ENCODE measurements around the gene IL4R.
"Not testable (repeated sequence)": the region's sequence is repeated elsewhere in the genome, so short reads cannot be mapped to it uniquely, and the experiment has no call there.

IL4R gene

DNA sequence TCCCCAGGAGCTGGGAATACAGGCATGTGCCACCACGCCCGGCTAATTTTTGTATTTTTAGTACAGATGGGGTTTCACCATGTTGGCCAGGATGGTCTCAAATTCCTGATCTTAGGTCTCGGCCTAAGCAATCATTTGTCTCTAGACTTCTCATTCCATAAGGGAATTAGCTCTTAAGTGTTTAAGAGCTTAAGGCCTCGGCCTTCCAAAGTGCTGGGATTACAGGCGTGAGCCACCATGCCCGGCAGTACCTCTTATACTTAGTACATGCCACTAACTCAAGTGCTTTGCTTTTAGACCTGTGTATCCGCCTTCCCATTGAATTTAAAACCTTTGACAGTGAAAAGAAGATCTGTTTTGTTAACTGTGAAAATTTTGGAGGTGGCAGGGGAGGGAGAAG is 71.6 kb downstream of the IL4R start:
- peaks cover 14 to 28% of the 10 kb centered on the region in 2 donors for H3K36me3 Mint-ChIP-seq
- DNase-seq, result no peak
- H3K27me3 Mint-ChIP-seq, result no peaks in the 10 kb centered on the region
- ATAC-seq (replicated peaks), result no peak
- peaks cover 45 to 81% of the 10 kb centered on the region in 2 donors for H3K4me1 Mint-ChIP-seq
- H3K4me3 Mint-ChIP-seq, result no peak overlapping the region
- peaks cover 8 to 14% of the 10 kb centered on the region in 2 donors for H3K9me3 Mint-ChIP-seq
- H3K27ac Mint-ChIP-seq, result peak overlapping the region; percentile 25

DNA sequence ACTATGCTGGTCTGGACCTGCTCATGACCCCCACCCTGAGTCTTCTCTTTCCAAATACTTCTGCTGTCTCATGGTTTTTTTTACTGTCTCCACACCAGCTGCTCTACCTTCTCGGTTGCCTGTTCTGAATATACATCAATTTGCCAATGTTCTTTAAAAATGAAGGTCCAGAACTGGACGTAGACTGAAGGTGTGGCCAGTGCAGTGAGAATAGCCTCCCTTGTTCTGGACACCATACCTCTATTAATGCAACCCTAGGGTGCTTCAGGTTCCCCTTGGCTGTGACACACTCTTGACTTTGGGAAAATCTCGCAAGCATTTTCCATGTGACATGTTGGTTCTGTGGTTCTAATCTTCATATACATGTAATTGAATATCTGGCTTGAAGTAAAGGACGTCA is 72.9 kb downstream of the IL4R start:
- Mint-ChIP-seq H3K9me3 (peaks cover 8 to 14% of the 10 kb centered on the region in 2 donors), H3K4me3 (no peak overlapping the region), H3K4me1 (peaks cover 39 to 68% of the 10 kb centered on the region in 2 donors), H3K36me3 (peaks cover 14 to 28% of the 10 kb centered on the region in 2 donors), H3K27me3 (no peaks in the 10 kb centered on the region), H3K27ac (peak overlapping the region; percentile 52)
- no peak for ATAC-seq (replicated peaks)
- no peak for DNase-seq

DNA sequence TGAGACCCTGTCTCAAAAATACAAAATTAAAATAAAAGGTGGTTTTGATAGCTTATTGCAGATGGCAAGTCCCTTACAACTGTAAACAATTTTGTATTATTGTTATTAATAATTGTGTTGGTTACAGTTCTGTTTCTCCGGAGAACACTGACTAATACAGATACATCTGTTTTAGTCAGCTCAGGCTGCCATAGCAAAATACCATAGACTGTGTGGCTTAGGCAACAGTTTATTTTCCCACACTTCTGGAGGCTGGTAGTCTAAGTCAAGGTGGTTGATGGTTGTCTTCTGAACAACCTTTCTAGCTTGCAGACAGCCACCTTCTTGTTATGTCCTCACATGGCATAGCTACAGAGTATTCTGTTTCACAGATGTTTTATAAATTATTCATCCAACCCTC is 74.0 kb downstream of the IL4R start:
- DNase-seq, result no peak
- H3K9me3 Mint-ChIP-seq, result peaks cover 16 to 21% of the 10 kb centered on the region in 2 donors
- no peaks in the 10 kb centered on the region for H3K27me3 Mint-ChIP-seq
- peak; percentile 66 to 82 for ATAC-seq (replicated peaks)
- peaks cover 29 to 58% of the 10 kb centered on the region in 2 donors for H3K4me1 Mint-ChIP-seq
- no peak overlapping the region for H3K4me3 Mint-ChIP-seq
- H3K27ac Mint-ChIP-seq, result peak overlapping the region; percentile 79
- H3K36me3 Mint-ChIP-seq, result peaks cover 22 to 25% of the 10 kb centered on the region in 2 donors

DNA sequence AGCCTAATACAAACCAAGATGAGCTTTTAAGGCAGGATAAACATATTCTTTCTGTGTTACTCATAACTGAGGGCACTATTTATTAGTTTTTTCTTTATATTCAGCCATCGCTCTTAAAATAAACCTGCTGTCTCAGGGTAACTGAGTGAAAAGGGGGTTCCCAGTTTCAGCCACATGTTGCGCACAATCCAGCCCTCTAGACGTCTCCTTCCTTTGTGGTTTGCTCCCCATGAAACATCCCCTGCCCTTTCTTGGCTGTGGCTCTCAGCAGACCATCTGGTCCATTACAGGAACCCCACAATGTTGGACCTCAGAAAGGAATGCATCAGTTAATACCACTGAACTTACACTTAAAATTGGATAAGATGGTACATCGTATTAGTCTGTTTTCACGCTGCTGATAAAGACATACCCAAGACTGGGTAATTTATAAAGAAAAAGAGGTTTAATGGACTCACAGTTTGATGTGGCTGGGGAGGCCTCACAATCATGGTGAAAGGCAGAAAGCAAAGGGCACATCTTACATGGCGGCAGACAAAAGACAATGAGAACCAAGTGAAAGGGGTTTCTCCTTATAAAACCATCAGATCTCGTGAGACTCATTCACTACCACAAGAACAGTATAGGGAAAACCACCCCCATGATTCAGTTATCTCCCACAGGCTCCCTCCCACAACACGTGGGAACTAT is 75.6 kb downstream of the IL4R start:
- H3K4me1 Mint-ChIP-seq, result peaks cover 20 to 47% of the 10 kb centered on the region in 2 donors
- DNase-seq (no peak), ATAC-seq (replicated peaks) (peak in 1 of 2 donors; percentile 18)
- peaks cover 21 to 30% of the 10 kb centered on the region in 2 donors for H3K9me3 Mint-ChIP-seq
- H3K27ac Mint-ChIP-seq, result peak overlapping the region; percentile 80
- no peak overlapping the region for H3K4me3 Mint-ChIP-seq
- peaks cover 20 to 29% of the 10 kb centered on the region in 2 donors for H3K36me3 Mint-ChIP-seq
- H3K27me3 Mint-ChIP-seq, result no peaks in the 10 kb centered on the region

DNA sequence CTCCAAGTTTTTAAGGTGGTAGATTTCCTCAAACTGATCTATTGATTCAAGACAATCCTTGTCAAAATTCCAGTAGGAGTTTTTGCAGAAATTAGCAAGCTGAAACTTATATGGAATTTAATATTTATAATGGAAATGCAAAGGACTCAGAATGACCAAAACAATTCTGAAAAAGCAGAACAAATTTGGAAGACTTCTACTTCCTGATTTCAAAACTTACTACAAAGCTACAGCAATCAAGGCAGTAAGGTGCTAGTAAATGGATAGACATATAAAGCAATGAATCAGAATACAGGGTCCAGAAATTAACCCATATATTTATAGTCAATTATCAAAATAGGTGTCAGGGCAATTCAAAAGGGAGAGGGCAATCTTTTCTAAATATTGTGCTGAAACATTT is 76.4 kb downstream of the IL4R start:
- H3K27ac Mint-ChIP-seq, result no peak overlapping the region
- H3K36me3 Mint-ChIP-seq, result peaks cover 23 to 28% of the 10 kb centered on the region in 2 donors

DNA sequence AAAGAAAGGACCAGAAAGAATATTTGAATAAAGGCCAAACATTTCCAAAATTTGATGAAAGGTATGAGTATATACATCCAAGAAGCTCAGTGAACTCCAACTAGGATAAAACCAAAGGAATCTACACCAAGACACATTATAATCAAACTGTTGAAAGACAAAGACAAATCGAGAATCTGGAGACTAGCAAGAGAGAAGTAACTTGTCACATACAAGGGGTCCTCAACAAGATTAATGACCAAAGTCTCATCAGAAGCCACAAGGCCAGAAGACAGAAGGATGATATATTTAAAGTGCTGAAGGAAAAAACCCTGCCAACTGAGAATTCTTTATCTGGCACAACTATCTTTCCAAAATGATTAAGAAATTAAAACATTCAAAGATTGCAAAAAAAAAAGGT is 78.9 kb downstream of the IL4R start:
- ATAC-seq (replicated peaks) (no peak), DNase-seq (no peak)
- Mint-ChIP-seq H3K4me3 (no peak overlapping the region), H3K27ac (no peak overlapping the region), H3K4me1 (peaks cover 9 to 28% of the 10 kb centered on the region in 2 donors), H3K9me3 (peaks cover 34 to 36% of the 10 kb centered on the region in 2 donors), H3K27me3 (no peaks in the 10 kb centered on the region), H3K36me3 (peaks cover 22 to 25% of the 10 kb centered on the region in 2 donors)

More for the DNA sequence above, 76.4 kb downstream of the IL4R start:
- Mint-ChIP-seq H3K27me3 (no peaks in the 10 kb centered on the region), H3K4me3 (no peak overlapping the region), H3K4me1 (peaks cover 14 to 45% of the 10 kb centered on the region in 2 donors), H3K9me3 (peaks cover 26 to 30% of the 10 kb centered on the region in 2 donors)
- ATAC-seq (replicated peaks) (no peak), DNase-seq (no peak)

DNA sequence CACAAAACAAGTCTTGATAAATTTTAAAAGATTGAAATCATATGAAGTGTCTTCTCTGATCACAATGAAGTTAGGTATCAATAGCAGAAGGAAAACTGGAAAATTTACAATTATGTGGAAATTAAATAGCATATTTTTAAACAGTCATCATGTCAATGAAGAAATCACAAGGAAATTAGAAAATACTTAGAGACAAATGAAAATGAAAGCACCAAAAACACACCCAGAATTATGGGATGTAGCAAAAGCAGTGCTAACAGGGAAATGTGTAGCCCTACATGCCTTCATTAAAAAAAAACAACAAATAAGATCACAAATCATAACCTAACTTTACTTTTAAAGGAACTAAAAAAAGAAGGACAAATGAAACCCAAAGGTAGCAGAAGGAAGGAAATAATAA is 80.7 kb downstream of the IL4R start:
- ATAC-seq (replicated peaks) (no peak), DNase-seq (no peak)
- H3K4me3 Mint-ChIP-seq, result no peak overlapping the region
- H3K4me1 Mint-ChIP-seq, result peaks cover 9 to 25% of the 10 kb centered on the region in 2 donors
- peaks cover 20 to 22% of the 10 kb centered on the region in 2 donors for H3K36me3 Mint-ChIP-seq
- H3K27me3 Mint-ChIP-seq, result no peaks in the 10 kb centered on the region
- peaks cover 32 to 35% of the 10 kb centered on the region in 2 donors for H3K9me3 Mint-ChIP-seq
- H3K27ac Mint-ChIP-seq, result no peak overlapping the region

DNA sequence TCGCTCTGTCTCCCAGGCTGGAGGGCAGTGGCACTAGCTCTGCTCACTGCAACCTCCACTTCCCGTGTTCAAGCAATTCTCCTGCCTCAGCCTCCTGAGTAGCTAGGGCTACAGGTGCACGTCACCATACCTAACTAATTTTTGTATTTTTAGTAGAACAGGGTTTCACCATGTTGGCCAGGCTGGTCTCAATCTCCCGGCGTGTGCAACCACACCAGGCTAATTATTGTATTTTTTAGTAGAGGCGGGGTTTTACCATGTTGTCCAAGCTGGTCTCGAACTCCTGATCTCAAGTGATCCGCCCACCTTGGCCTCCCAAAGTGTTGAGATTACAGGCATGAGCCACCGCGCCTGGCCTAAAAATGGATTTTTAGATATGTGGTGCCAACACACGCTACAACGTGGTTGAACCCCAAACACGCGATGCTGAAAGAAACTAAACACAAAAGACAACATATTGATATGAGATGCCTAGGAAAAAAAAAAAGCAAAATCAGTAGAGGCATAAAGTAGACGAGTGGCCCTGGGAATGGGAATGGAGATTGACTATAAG is 84.6 kb downstream of the IL4R start:
- H3K36me3 Mint-ChIP-seq, result peaks cover 26 to 33% of the 10 kb centered on the region in 2 donors

DNA sequence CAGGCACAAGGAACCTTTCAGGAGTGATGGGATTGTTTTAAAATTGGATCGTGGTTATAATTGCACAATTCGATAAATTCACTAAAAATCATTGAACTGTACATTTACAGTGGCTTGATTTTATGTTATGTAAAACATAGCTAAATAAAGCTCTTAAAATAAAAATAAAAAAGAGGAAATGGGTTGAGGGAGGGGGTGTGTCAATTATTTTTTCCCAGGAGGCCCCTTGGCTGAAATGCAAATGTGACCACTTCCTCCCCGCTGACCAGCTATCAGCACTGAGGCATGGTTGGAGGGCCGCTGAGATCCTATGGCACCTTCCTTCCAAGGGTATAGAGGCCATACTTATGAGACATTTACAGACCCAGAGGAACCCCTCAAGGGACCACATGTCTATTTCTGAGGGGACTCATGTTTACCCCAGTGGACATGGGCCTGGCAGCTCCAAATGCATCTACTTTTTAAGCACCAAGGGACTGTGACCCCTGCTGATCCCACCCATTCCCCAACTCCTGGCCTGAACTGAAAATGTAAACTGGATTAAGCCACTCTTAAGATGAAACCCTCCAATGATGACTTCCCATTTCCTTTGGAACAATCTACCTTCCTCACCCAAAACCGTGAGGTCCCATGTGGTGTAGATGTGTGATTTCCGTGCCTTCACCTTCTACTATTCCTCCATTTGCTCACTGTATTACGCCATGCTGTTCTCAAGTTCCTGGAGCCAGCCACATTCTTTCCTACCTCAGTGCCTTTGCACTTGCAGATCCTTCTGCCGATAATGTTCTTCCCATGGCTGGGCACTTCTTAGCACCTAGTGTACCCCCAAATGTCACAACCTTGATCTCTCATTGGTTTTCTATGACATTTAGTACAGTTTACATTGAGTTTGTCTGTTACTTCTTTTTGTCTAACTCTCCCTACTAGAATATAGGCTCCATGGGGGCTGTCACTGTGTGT is 85.4 kb downstream of the IL4R start:
- ATAC-seq (replicated peaks), result peak; percentile 39 to 44
- peaks cover 33 to 36% of the 10 kb centered on the region in 2 donors for H3K36me3 Mint-ChIP-seq
- peak overlapping the region; percentile 53 to 63 for H3K4me3 Mint-ChIP-seq

More for the DNA sequence above, 84.6 kb downstream of the IL4R start:
- DNase-seq, result peak; percentile 60
- H3K9me3 Mint-ChIP-seq, result peaks cover 20 to 22% of the 10 kb centered on the region in 2 donors
- peak overlapping the region; percentile 86 for H3K27ac Mint-ChIP-seq
- ATAC-seq (replicated peaks); H3K27me3 Mint-ChIP-seq: not testable (repeated sequence)
- peak overlapping the region; percentile 53 to 63 for H3K4me3 Mint-ChIP-seq
- peaks cover 28 to 58% of the 10 kb centered on the region in 2 donors for H3K4me1 Mint-ChIP-seq

DNA sequence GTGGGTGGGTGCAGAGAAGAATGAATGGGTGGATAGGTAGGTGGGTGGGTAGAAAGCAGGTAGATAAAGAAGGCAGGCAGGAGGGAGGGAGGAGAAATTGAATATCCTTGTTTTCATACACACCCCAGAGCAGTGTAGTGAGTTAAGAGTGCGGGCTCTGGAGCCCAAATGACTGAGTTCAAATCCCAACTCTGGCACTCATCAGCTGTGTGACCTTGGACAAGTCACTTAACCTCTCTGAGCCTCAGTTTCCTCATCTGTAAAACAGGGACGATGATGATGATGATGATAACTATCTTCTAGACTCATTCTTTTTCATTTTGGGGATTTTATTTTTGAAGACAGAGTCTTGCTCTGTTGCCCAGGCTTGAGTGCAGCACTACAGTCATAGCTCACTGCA is 86.2 kb downstream of the IL4R start:
- Mint-ChIP-seq H3K9me3 (peaks cover 9 to 14% of the 10 kb centered on the region in 2 donors), H3K27ac (peak overlapping the region; percentile 86), H3K4me1 (peaks cover 35 to 63% of the 10 kb centered on the region in 2 donors), H3K36me3 (peaks cover 34 to 38% of the 10 kb centered on the region in 2 donors), H3K27me3 (no peaks in the 10 kb centered on the region), H3K4me3 (no peak overlapping the region)
- DNase-seq (no peak), ATAC-seq (replicated peaks) (no peak)

More for the DNA sequence above, 85.4 kb downstream of the IL4R start:
- peak; percentile 73 for DNase-seq
- Mint-ChIP-seq H3K27ac (peak overlapping the region; percentile 86), H3K9me3 (peaks cover 16 to 19% of the 10 kb centered on the region in 2 donors), H3K4me1 (peaks cover 32 to 62% of the 10 kb centered on the region in 2 donors), H3K27me3 (no peaks in the 10 kb centered on the region)

DNA sequence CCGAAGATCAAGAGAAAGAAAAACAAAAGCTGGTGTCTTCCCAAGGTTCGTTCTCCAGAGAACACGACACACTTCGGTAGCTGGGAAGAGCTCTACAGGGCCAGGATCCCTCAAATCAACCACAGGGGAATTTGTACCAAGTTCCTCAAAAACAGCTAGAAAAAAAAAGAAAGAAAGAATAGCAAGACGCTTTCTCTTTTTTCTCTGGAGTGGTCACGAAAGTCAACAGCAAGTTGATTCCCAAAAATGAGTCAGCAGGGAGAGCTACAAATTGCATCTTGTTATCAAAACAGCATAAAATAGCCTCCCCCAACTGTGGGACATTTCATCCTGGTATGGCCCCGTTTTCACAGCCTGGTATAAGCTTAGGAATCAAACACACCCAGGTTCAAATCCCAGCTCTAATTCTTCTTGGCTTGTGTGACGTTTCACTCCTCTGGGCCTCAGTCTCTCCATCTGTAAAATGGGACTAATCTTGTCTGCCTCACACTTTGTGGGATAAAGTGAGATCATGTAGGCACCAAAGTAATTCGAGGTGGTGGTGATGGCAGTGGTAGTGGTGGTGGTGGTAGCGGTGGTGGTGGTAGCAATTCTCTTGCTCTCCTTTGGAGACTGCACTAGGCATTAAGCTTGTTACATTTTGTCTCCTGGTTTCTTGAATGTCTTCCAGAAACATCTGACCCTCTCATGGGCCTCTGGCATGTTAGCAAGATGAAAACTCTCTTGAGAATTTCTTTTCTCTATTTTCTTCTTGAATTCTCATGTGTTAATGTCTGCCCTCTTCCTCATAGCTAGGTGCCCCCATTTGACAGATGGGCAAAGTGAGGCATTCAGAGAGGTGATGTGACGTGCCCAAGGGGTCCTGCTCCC is 87.2 kb downstream of the IL4R start:
- H3K4me1 Mint-ChIP-seq, result peaks cover 39 to 71% of the 10 kb centered on the region in 2 donors
- ATAC-seq (replicated peaks) (no peak), DNase-seq (no peak)
- peak overlapping the region; percentile 97 to 99 for H3K4me3 Mint-ChIP-seq
- peaks cover 3 to 5% of the 10 kb centered on the region in 2 donors for H3K9me3 Mint-ChIP-seq
- peaks cover 34 to 44% of the 10 kb centered on the region in 2 donors for H3K36me3 Mint-ChIP-seq
- peak overlapping the region; percentile 100 for H3K27ac Mint-ChIP-seq
- no peaks in the 10 kb centered on the region for H3K27me3 Mint-ChIP-seq

DNA sequence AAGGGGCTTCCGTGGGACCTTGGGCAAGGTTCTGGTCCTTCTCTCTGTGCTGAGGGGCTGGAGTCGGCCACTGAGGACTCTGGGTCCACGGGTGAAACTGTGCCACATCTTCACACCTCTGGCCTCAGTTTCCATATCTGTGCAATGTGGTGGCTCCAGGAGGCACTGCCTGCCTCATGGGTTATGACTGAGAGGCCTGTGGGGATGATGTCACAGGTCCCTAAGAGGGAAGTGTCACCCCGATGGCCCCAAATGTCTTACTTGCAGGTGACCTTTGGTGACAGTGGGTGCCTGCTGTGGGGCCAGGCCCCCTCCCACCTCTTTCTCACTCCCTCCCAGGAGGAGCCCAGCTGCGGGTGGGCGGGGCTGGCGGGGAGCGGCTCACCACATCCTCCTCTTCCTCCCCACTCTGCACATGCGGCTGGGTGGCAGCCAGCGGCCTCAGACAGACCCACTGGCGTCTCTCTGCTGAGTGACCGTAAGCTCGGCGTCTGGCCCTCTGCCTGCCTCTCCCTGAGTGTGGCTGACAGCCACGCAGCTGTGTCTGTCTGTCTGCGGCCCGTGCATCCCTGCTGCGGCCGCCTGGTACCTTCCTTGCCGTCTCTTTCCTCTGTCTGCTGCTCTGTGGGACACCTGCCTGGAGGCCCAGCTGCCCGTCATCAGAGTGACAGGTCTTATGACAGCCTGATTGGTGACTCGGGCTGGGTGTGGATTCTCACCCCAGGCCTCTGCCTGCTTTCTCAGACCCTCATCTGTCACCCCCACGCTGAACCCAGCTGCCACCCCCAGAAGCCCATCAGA is 88.2 kb downstream of the IL4R start, which contains the start of gene IL21R:
Gene IL21R (plus strand): TSS at position 407 of the 801 bp plus-strand sequence. CDS start 27,898 bp downstream, outside the sequence.
- Mint-ChIP-seq H3K9me3 (peaks cover 2 to 4% of the 10 kb centered on the region in 2 donors), H3K4me1 (peaks cover 49 to 81% of the 10 kb centered on the region in 2 donors), H3K27me3 (no peaks in the 10 kb centered on the region), H3K36me3 (peaks cover 43 to 54% of the 10 kb centered on the region in 2 donors), H3K27ac (peak within 1 kb of the TSS; percentile 100), H3K4me3 (peak within 1 kb of the TSS; percentile 97 to 99)
- ATAC-seq (replicated peaks) (peak; percentile 59 to 70), DNase-seq (peak; percentile 92)
